ENCODE data around the gene FOXN4.

Gene FOXN4

DNA sequence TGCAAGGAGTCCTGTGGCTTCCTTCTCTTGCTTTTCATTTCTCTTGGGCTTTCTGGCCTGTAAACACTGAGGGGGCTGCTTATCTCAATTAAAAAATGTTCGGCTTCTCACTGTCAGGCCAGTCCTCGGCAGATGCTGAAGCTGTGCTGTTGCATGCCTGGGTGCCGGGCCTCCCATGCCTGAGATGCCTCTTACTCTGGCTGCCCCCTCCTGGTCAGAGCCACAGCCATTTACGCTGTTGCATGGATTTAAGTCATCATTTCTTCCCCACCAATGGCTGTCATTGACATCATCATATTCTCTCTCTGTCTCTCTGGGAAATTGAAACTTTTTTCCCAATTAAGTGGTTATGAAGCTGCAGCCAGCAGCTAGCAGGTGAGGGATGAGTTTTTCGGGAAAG lies 53.7 kb downstream of the FOXN4 start:
- TF ChIP-seq CTCF (IDR thresholded peaks at IDR 0.05): no peak

- no peak for TF ChIP-seq CTCF (IDR thresholded peaks at IDR 0.05)
Observed at GRCh38 chr12:109253913-109254544, 55.1 kb downstream of the FOXN4 start.

- no peak for TF ChIP-seq CTCF (IDR thresholded peaks at IDR 0.05)
Observed at GRCh38 chr12:109252799-109253198, 56.3 kb downstream of the FOXN4 start.

DNA sequence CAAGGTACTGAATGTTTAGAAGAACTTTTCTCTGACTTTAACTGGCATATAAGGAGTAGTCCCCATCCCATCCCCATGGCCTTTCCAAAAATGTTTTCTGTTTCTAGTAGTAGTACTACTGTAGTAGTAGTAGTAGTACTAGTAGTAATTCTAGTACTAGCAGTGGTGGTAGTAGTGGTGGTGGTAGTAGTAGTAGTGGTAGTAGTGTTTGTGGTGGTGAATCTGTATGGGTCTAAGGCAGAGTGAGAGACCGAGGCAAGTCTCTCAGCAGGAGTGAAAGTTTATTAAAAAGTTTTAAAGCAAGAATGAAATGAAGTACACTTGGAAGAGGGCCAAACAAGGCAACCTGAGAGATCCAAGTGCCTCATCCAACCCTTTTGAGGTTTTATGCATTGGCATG lies 58.6 kb downstream of the FOXN4 start:
- no peak for TF ChIP-seq CTCF (IDR thresholded peaks at IDR 0.05)

- TF ChIP-seq CTCF (IDR thresholded peaks at IDR 0.05): no peak
Observed at GRCh38 chr12:109247831-109248654, 61.0 kb downstream of the FOXN4 start.

GRCh38 chr12:109246221-109246620 lies 62.9 kb downstream of the FOXN4 start:
- no peak for TF ChIP-seq CTCF (IDR thresholded peaks at IDR 0.05)

DNA sequence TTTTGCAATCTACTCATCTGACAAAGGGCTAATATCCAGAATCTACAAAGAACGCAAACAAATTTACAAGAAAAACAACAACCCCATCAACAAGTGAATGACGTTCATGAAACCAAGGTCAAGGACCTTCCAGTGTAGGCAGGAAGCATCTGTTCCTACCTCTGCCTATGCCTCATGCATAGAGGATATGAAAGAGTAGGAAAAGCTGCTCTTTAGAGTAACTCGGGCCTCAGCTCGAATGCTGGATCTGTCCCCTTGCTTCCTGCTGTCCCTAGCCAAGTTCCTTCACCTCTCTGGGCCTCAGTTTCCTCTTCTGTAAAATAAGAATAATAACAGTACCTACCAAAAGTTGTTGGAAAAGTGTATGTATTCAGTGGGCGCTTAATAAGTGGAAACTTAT lies 65.0 kb downstream of the FOXN4 start:
- no peak for TF ChIP-seq CTCF (IDR thresholded peaks at IDR 0.05)
